IMR-90 (cell line): Measurements from ENCODE around the gene CTNNA2. TPM values are rescaled to one million over a fixed set of nuclear protein-coding genes. Genes with fewer than 3 reads are reported as not detected.

ENCODE experiments used
- ATAC-seq: fragments of 200-7000 bp; cut with Tn5 transposase; 2 replicates; pipeline ENCODE4 v1.9.1; 2020; ENCODE audit warnings: low read depth, mild to moderate bottlenecking, moderate library complexity
- BruUV-seq: library from RNA; stranded (reverse); fragments of 400-500 nt; replicated peaks from 2 replicates; lab custom pipeline; 2021; lab: Mats Ljungman, UMichigan
- CTCF ChIA-PET: fragments of 300-600 bp; formaldehyde crosslinking; extraction: SDS; loops from one replicate; lab custom pipeline; 2021; ENCODE audit warnings: antibody characterized with exemption; lab: Yijun Ruan, JAX
- POLR2A ChIA-PET: fragments of 300-600 bp; sonication (Branson Sonifier 250); formaldehyde crosslinking; loops from one replicate; lab custom pipeline; 2022; ENCODE audit warnings: antibody characterized with exemption; ENCODE audit not compliant: unreplicated experiment; lab: Charles Lee
- DNase-seq: peaks from one replicate; pipeline ENCODE4 v3.0.0; 2013
- H2AFZ ChIP-seq: replicated peaks from 2 replicates; pipeline ENCODE3; 2013; ENCODE audit warnings: low read length, mild to moderate bottlenecking; ENCODE audit not compliant: poor library complexity
- H2AK5ac ChIP-seq: 2 replicates; pipeline ENCODE4 v1.6.1; 2013; ENCODE audit warnings: low read depth, low read length, inconsistent platforms
- H2AK9ac ChIP-seq: replicated peaks from 2 replicates; pipeline ENCODE3; 2013; ENCODE audit warnings: mild to moderate bottlenecking, low read depth, low read length, moderate library complexity; ENCODE audit not compliant: poor library complexity
- H2BK120ac ChIP-seq: 2 replicates; pipeline ENCODE4 v1.6.1; 2013; ENCODE audit warnings: low read depth, low read length, inconsistent platforms
- H2BK15ac ChIP-seq: 3 replicates; pipeline ENCODE4 v1.6.1; 2013; ENCODE audit warnings: low read depth, low read length, inconsistent platforms
- H2BK20ac ChIP-seq: 2 replicates; pipeline ENCODE4 v1.6.1; 2013; ENCODE audit warnings: low read depth, mild to moderate bottlenecking, inconsistent platforms, low read length, moderate library complexity
- H2BK5ac ChIP-seq: 2 replicates; pipeline ENCODE4 v1.6.1; 2013; ENCODE audit warnings: mild to moderate bottlenecking, low read depth, low read length, inconsistent platforms; ENCODE audit not compliant: poor library complexity, severe bottlenecking
- H3K14ac ChIP-seq: replicated peaks from 2 replicates; pipeline ENCODE4 v1.6.1; 2013; ENCODE audit warnings: low read depth, low read length, inconsistent platforms
- H3K18ac ChIP-seq: 2 replicates; pipeline ENCODE4 v1.6.1; 2013; ENCODE audit warnings: low read depth, low read length, control low read depth
- H3K23ac ChIP-seq: 2 replicates; pipeline ENCODE4 v1.6.1; 2013; ENCODE audit warnings: low read depth, low read length, inconsistent platforms
- H3K27ac ChIP-seq: 2 replicates; pipeline ENCODE4 v1.5.1; 2013; ENCODE audit warnings: mild to moderate bottlenecking, control low read depth, low read length; ENCODE audit not compliant: insufficient read depth
- H3K27me3 ChIP-seq: 2 replicates; pipeline ENCODE4 v1.6.1; 2013; ENCODE audit warnings: low read length; ENCODE audit not compliant: control insufficient read depth, insufficient read depth
- H3K36me3 ChIP-seq: 2 replicates; pipeline ENCODE4 v1.6.1; 2013; ENCODE audit warnings: low read length, mixed read lengths; ENCODE audit not compliant: control insufficient read depth, insufficient read depth
- H3K4ac ChIP-seq: 2 replicates; pipeline ENCODE4 v1.6.1; 2013; ENCODE audit warnings: low read depth, low read length, inconsistent platforms
- H3K4me1 ChIP-seq: 2 replicates; pipeline ENCODE4 v1.6.1; 2013; ENCODE audit warnings: low read length, mixed read lengths; ENCODE audit not compliant: control insufficient read depth, insufficient read depth
- H3K4me2 ChIP-seq: 2 replicates; pipeline ENCODE4 v1.6.1; 2013; ENCODE audit warnings: low read depth, mild to moderate bottlenecking, control low read depth, low read length, moderate library complexity
- H3K4me3 ChIP-seq: 2 replicates; pipeline ENCODE4 v1.5.1; 2013; ENCODE audit warnings: low read depth, mild to moderate bottlenecking, control low read depth, low read length, moderate library complexity; ENCODE audit not compliant: insufficient read depth
- H3K56ac ChIP-seq: 2 replicates; pipeline ENCODE4 v1.6.1; 2013; ENCODE audit warnings: low read length, inconsistent platforms; ENCODE audit not compliant: insufficient read depth; ENCODE audit errors: extremely low read depth
- H3K79me1 ChIP-seq, 2 experiments: 2 replicates each; pipeline ENCODE4 v1.6.1; 2013; ENCODE audit warnings: low read length in 2 of 2, inconsistent platforms in 1 of 2, low read depth in 1 of 2
- H3K9ac ChIP-seq: 2 replicates; pipeline ENCODE4 v1.6.1; 2013; ENCODE audit warnings: low read depth, low read length, control low read depth
- H3K9me1 ChIP-seq: 2 replicates; pipeline ENCODE4 v1.6.1; 2013; ENCODE audit warnings: low read length, inconsistent platforms; ENCODE audit not compliant: insufficient read depth
- H3K9me3 ChIP-seq: 2 replicates; pipeline ENCODE4 v1.6.1; 2013; ENCODE audit warnings: low read length; ENCODE audit not compliant: control insufficient read depth, insufficient read depth
- H4K20me1 ChIP-seq: 2 replicates; pipeline ENCODE4 v1.6.1; 2013; ENCODE audit warnings: low read length, inconsistent platforms; ENCODE audit not compliant: insufficient read depth
- H4K5ac ChIP-seq: 2 replicates; pipeline ENCODE4 v1.6.1; 2013; ENCODE audit warnings: mild to moderate bottlenecking, low read depth, low read length, control low read depth
- H4K8ac ChIP-seq, 2 experiments: 2 replicates each; pipeline ENCODE4 v1.6.1; 2013; ENCODE audit warnings: low read depth in 2 of 2, low read length in 2 of 2, control low read depth in 1 of 2, inconsistent platforms in 1 of 2
- H4K91ac ChIP-seq: 2 replicates; pipeline ENCODE4 v1.6.1; 2013; ENCODE audit warnings: low read depth, low read length, inconsistent platforms; ENCODE audit not compliant: insufficient read depth
- BHLHE40 ChIP-seq: fragments of 150-350 bp; IDR thresholded peaks from 2 replicates; pipeline ENCODE4 v1.6.1; 2016; ENCODE audit warnings: mild to moderate bottlenecking, low read depth, low read length
- CEBPB ChIP-seq: IDR thresholded peaks from 2 replicates; pipeline ENCODE4 v1.6.1; 2012; ENCODE audit warnings: low read depth, low read length, improper control_type of control experiment
- CHD1 ChIP-seq: IDR thresholded peaks from 2 replicates; pipeline ENCODE4 v1.6.1; 2012; ENCODE audit warnings: low read depth, low read length, improper control_type of control experiment
- CTCF ChIP-seq: conservative IDR thresholded peaks from 2 replicates; pipeline ENCODE4 v1.5.1; 2012; ENCODE audit warnings: mild to moderate bottlenecking, low read depth, low read length, improper control_type of control experiment
- ELK1 ChIP-seq: fragments of 150-350 bp; IDR thresholded peaks from 2 replicates; pipeline ENCODE4 v1.6.1; 2016; ENCODE audit warnings: low read depth, mild to moderate bottlenecking, low read length, moderate library complexity, borderline replicate concordance
- FOS ChIP-seq: fragments of 150-350 bp; IDR thresholded peaks from 2 replicates; pipeline ENCODE4 v1.6.1; 2016; ENCODE audit warnings: low read depth, low read length
- MAFK ChIP-seq: IDR thresholded peaks from 2 replicates; pipeline ENCODE4 v1.6.1; 2012; ENCODE audit warnings: low read depth, low read length, improper control_type of control experiment
- MAZ ChIP-seq: IDR thresholded peaks from 2 replicates; pipeline ENCODE4 v1.6.1; 2012; ENCODE audit warnings: low read depth, mild to moderate bottlenecking, low read length, improper control_type of control experiment, moderate library complexity, borderline replicate concordance
- MXI1 ChIP-seq: IDR thresholded peaks from 2 replicates; pipeline ENCODE4 v1.6.1; 2012; ENCODE audit warnings: low read depth, mild to moderate bottlenecking, low read length, moderate library complexity, borderline replicate concordance
- NFE2L2 ChIP-seq: fragments of 150-350 bp; IDR thresholded peaks from 2 replicates; pipeline ENCODE4 v1.6.1; 2016; ENCODE audit warnings: low read depth, mild to moderate bottlenecking, low read length
- POLR2A ChIP-seq: IDR thresholded peaks from 2 replicates; pipeline ENCODE4 v1.6.1; 2012; ENCODE audit warnings: mild to moderate bottlenecking, low read depth, low read length
- RAD21 ChIP-seq: IDR thresholded peaks from 2 replicates; pipeline ENCODE4 v1.6.1; 2012; ENCODE audit warnings: low read length, improper control_type of control experiment
- RCOR1 ChIP-seq: IDR thresholded peaks from 2 replicates; pipeline ENCODE4 v1.6.1; 2012; ENCODE audit warnings: mild to moderate bottlenecking, low read length, improper control_type of control experiment; ENCODE audit not compliant: insufficient replicate concordance
- RFX5 ChIP-seq: IDR thresholded peaks from 2 replicates; pipeline ENCODE4 v1.8.0; 2012; ENCODE audit warnings: low read depth, mild to moderate bottlenecking, low read length, moderate library complexity
- SMC3 ChIP-seq: fragments of 150-350 bp; IDR thresholded peaks from 2 replicates; pipeline ENCODE4 v1.6.1; 2016; ENCODE audit warnings: low read depth, mild to moderate bottlenecking, antibody characterized with exemption, low read length, moderate library complexity
- USF2 ChIP-seq: fragments of 150-350 bp; IDR thresholded peaks from 2 replicates; pipeline ENCODE4 v1.6.1; 2017; ENCODE audit warnings: mild to moderate bottlenecking, antibody characterized with exemption, low read length, low read depth
- WGBS, 2 experiments: methylation state at CpG; one replicate each; pipeline versions ENCODE4 v1.1.5 to v1.1.7; 2013; ENCODE audit warnings: missing lambda C conversion rate in 2 of 2; ENCODE audit not compliant: insufficient read length in 1 of 2; ENCODE audit errors: extremely low coverage in 2 of 2; 5-methylcytosine and 5-hydroxymethylcytosine counted together
- dilution Hi-C: fragments of 300-500 bp; cut with HindIII; formaldehyde crosslinking; loops from one replicate; pipeline ENCODE4 v1.14.3; 2018; ENCODE audit warnings: low sequenced_read_pairs; ENCODE audit not compliant: unreplicated experiment
- in situ Hi-C: fragments of 300-500 bp; cut with MboI; formaldehyde crosslinking; loops from 3 replicates; pipeline ENCODE4 v1.14.3; 2019; ENCODE audit warnings: low sequenced_read_pairs, inconsistent platforms, mixed read lengths
- intact Hi-C: fragments of 100-400 bp; cut with micrococcal nuclease; formaldehyde crosslinking; loops from 2 replicates; pipeline ENCODE4 v1.10.0; 2022
- polyA plus RNA-seq, 3 experiments: library from polyadenylated mRNA; depleted of rRNA; stranded (reverse); fragments of >200 nt; gene quantifications; 2 replicates each; pipeline ENCODE4 v1.2.3, GENCODE V29; 2012; ENCODE audit warnings: low replicate concordance in 1 of 3
- total RNA-seq: library from RNA; depleted of rRNA; stranded (reverse); fragments of >200 nt; gene quantifications from 2 replicates; pipeline ENCODE4 v1.2.3, GENCODE V29; 2012

Gene CTNNA2
- total and polyA plus RNA-seq, 2 of the 4 experiments (the other 2 are of a cell fraction): not detected

GRCh38 chr2:80462654-80463053 is 949.8 kb downstream of the CTNNA2 start:
- H4K5ac ChIP-seq: no peak overlapping the region
- H3K4me2 ChIP-seq: no peak overlapping the region
- no peak overlapping the region for H2AK5ac ChIP-seq
- H3K56ac ChIP-seq: no peak overlapping the region
- no peaks in the 10 kb centered on the region for H3K36me3 ChIP-seq
- H3K18ac ChIP-seq: no peak overlapping the region
- H3K9me1 ChIP-seq: no peaks in the 10 kb centered on the region
- H3K9me3 ChIP-seq: no peaks in the 10 kb centered on the region
- no peak overlapping the region for H2BK15ac ChIP-seq
- no peaks in the 10 kb centered on the region for H3K79me1 ChIP-seq
- no peak overlapping the region for H3K4ac ChIP-seq
- no peak overlapping the region for H2BK120ac ChIP-seq
- H3K9ac ChIP-seq: no peak overlapping the region
- H3K27ac ChIP-seq: no peak overlapping the region
- TF ChIP-seq NFE2L2: no peak
- TF ChIP-seq CEBPB: no peak
- TF ChIP-seq MAZ: no peak
- no peak for TF ChIP-seq MXI1
- TF ChIP-seq POLR2A: no peak
- no peak for TF ChIP-seq SMC3
- TF ChIP-seq RFX5: no peak
- no peak for TF ChIP-seq MAFK
- TF ChIP-seq CHD1: no peak
- TF ChIP-seq RCOR1: no peak
- TF ChIP-seq ELK1: no peak
- TF ChIP-seq CTCF: no peak
- TF ChIP-seq BHLHE40: no peak
- TF ChIP-seq USF2: no peak
- TF ChIP-seq FOS: no peak
- TF ChIP-seq RAD21: no peak
- H3K23ac ChIP-seq: no peak overlapping the region
- ChIA-PET POLR2A (no interaction called here), CTCF (interaction anchor here (0.6 kb wide), 1 partner anchor 18 kb away, joined by 3 read pairs; no protein-coding TSS in a partner anchor)
- 62% methylated on average over 2 of the region's 8 CpGs; no CpG with 5 or more reads in 1 of the 2 experiments for WGBS, 2 experiments
- no peaks in the 10 kb centered on the region for H4K20me1 ChIP-seq
- dilution Hi-C loops (no loop called here), in situ Hi-C loops (no loop called here), intact Hi-C loops (no loop called here)
- no peak overlapping the region for H4K8ac ChIP-seq
- no peaks in the 10 kb centered on the region for H3K27me3 ChIP-seq
- no peak overlapping the region for H2BK5ac ChIP-seq
- H3K14ac ChIP-seq: no peak overlapping the region
- H2AK9ac ChIP-seq: no peak overlapping the region
- no peak overlapping the region for H4K91ac ChIP-seq
- BruUV-seq: no TSS peak
- DNase-seq (no peak), ATAC-seq (no peak)
- H2AFZ ChIP-seq: no peak overlapping the region
- no peak overlapping the region for H2BK20ac ChIP-seq
- no peak overlapping the region for H3K4me3 ChIP-seq
- no peaks in the 10 kb centered on the region for H3K4me1 ChIP-seq
